SK-MEL-5 (cell line): ENCODE measurements around the gene CBY2. TPM values are rescaled to one million over a fixed set of nuclear protein-coding genes. Genes with fewer than 3 reads are reported as not detected.
"Not testable (repeated sequence)": the region's sequence is repeated elsewhere in the genome, so short reads cannot be mapped to it uniquely, and the experiment has no call there.

Experiments
- DNase-seq: peaks from one replicate; pipeline ENCODE4 v3.0.0-alpha.2; 2016; ENCODE audit warnings: low read depth, low spot score
- in situ Hi-C: cut with HindIII; loops from 2 replicates; pipeline ENCODE4 v1.10.0; 2016; ENCODE audit warnings: low sequenced_read_pairs, high pct_unique_total_duplicates, low pct_unique_long_range_greater_than_20kb
- polyA plus RNA-seq, 2 experiments: library from polyadenylated mRNA; depleted of rRNA; stranded (reverse); fragments of >200 nt; gene quantifications; 2 replicates each; pipeline ENCODE4 v1.2.3, GENCODE V29; 2015
- total RNA-seq: library from RNA; depleted of rRNA; stranded (reverse); fragments of >200 nt; shearing (Covaris generic); gene quantifications from 2 replicates; pipeline ENCODE4 v1.2.3, GENCODE V29; 2014; rRNA removed

CBY2 gene, protein sequence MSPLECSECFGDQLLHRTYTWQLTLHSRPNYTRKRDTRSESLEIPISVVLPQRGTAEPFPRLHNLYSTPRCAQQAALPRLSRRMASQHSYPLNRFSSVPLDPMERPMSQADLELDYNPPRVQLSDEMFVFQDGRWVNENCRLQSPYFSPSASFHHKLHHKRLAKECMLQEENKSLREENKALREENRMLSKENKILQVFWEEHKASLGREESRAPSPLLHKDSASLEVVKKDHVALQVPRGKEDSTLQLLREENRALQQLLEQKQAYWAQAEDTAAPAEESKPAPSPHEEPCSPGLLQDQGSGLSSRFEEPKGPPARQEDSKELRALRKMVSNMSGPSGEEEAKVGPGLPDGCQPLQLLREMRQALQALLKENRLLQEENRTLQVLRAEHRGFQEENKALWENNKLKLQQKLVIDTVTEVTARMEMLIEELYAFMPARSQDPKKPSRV
- total RNA-seq, result not detected in 2 replicates
- polyA plus RNA-seq (2015; cell fraction: cytosol; rRNA removed), result not detected in 2 replicates
- not detected in 2 replicates for polyA plus RNA-seq (2015; cell fraction: nucleus; rRNA removed)

DNA sequence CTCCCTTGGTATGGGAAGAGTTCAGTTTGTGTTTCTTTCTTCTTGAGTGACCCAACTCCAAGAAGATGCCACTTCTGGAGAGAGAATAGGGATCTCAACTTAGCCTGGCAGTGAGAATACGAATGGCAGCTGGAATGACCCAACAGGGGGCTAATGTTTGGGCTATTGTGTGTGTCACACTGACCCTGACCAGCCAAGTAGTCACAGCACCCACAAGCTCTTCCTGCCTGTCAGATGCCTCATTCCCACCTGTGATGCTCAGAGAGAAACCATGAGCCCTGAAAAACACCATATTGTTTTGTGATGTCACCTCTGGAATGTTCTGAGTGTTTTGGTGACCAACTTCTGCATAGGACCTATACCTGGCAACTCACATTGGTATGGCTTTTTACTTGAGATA, at the start of gene CBY2:
Gene CBY2 (plus strand): TSS at position 233 of the 400 bp plus-strand sequence. CDS start 71 bp downstream, at position 304.
- in situ Hi-C loops, result no loop called here
- no peak for DNase-seq

DNA sequence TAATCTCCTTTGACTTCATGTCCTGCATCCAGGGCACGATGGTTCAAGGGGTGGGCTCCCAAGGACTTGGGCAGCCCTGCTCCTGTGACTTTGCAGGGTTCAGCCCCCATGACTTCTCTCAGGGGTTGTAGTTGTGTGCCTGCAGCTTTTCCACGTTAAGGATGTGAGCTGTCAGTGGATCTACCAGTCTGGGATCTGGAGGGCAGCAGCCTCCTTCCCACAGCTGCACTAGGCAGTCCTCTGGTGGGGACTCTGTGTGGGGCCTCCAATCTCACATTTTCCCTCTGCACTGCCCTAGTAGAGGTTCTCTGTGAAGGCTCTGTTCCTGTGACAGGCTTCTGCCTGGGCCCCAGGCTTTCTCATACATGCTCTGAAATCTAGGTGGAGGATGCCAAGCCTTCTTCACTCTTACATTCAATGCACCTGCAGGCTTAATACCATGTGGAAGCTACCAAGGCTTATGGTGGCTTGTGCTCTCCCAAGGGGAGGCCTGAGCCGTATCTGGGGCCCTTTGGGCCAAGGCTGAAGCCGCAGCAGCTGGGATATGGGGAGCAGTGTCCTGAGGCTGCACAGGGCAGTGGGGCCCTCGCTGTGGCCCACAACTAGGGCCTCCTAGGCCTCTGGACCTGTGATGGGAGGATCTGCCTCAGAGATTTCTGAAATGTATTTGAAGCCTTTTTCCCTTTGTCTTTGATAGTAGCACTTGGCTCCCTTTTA, 47.3 kb upstream of the CBY2 start:
- DNase-seq, result no peak
- in situ Hi-C loops, result no loop called here

GRCh38 chr13:45658586-45659235, 43.4 kb upstream of the CBY2 start:
- peak; percentile 15 for DNase-seq
- in situ Hi-C loops, result no loop called here

DNA sequence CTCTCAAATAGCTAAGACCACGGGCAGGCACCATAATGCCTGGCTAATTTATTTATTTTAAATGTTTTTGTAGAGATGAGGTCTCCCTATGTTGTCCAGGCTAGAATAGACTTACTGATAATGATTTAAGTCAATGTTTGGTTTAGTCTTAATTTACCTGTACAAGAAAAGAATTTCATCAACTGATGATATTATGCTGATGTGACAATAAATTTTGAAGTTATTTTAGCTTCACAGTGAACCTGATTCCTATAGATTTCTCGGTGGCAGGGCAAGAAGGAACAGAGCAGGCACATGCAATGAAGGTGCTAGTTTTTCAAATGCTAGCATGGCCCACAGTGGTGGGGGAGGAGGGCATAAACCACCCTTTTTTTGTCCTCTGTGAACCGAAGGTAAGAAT, 42.6 kb upstream of the CBY2 start:
- in situ Hi-C loops, result no loop called here
- no peak for DNase-seq

GRCh38 chr13:45660458-45660857, 41.7 kb upstream of the CBY2 start:
- DNase-seq, in situ Hi-C loops: not testable (repeated sequence)

- in situ Hi-C loops, result no loop called here
These were observed 40.0 kb upstream of the CBY2 start for GRCh38 chr13:45662162-45662561.

DNA sequence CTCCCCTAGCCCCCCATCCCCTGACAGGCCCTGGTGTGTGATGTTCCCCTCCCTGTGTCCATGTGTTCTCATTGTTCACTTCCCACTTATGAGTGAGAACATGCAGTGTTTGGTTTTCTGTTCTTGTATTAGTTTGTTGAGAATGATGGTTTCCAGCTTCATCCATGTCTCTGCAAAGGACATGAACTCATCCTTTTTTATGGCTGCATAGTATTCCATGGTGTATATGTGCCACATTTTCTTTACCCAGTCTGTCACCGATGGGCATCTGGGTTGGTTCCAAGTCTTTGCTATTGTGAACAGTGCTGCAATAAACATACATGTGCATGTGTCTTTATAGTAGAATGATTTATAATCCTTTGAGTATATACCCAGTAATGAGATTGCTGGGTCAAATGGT, 39.2 kb upstream of the CBY2 start:
- in situ Hi-C loops, result not testable (repeated sequence)

More at GRCh38 chr13:45662162-45662561, 40.0 kb upstream of the CBY2 start:
- no peak for DNase-seq

DNA sequence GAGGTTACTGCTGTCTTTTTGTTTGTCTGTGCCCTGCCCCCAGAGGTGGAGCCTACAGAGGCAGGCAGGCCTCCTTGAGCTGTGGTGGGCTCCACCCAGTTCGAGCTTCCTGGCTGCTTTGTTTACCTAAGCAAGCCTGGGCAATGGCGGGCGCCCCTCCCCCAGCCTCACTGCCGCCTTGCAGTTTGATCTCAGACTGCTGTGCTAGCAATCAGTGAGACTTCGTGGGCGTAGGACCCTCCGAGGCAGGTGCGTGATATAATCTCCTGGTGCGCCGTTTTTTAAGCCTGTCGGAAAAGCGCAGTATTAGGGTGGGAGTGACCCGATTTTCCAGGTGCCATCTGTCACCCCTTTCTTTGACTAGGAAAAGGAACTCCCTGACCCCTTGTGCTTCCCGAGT, 32.5 kb upstream of the CBY2 start:
- DNase-seq, in situ Hi-C loops: not testable (repeated sequence)

More for the DNA sequence above, 39.2 kb upstream of the CBY2 start:
- DNase-seq, result not testable (repeated sequence)

- DNase-seq, result no peak
- in situ Hi-C loops, result no loop called here
These were observed 31.8 kb upstream of the CBY2 start for GRCh38 chr13:45670189-45670885.

GRCh38 chr13:45674908-45675307, 27.2 kb upstream of the CBY2 start:
- in situ Hi-C loops, result no loop called here
- DNase-seq, result peak; percentile 95

GRCh38 chr13:45678282-45678681, 23.8 kb upstream of the CBY2 start:
- no peak for DNase-seq
- in situ Hi-C loops, result no loop called here

DNA sequence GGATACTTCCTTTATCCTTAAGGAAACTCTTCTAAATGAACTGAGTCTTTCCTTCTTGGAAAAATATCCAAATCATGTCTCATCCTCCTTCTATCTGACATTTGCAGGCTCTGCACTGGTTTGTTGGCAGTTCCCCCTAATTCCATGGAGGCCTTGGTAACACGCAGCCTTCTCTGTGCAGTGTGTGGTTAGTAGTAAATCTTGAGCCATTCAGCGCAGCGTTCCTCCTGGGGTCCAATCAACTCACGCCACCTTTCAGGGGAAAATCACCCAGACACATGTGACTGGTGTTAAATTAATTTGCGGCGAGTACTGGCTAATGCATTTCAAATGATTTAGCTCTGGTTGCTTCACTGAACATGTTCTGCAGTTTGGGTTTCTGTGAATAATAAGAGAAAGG, 21.0 kb upstream of the CBY2 start:
- in situ Hi-C loops, result no loop called here
- DNase-seq, result no peak

- no peak for DNase-seq
- in situ Hi-C loops, result no loop called here
These were observed 19.6 kb upstream of the CBY2 start for GRCh38 chr13:45682494-45683008.

- peak; percentile 22 for DNase-seq
- in situ Hi-C loops, result no loop called here
These were observed 18.4 kb upstream of the CBY2 start for GRCh38 chr13:45683701-45684100.

- DNase-seq, result no peak
- in situ Hi-C loops, result no loop called here
These were observed 13.5 kb upstream of the CBY2 start for GRCh38 chr13:45688577-45688976.

GRCh38 chr13:45690636-45691035, 11.5 kb upstream of the CBY2 start:
- in situ Hi-C loops, result no loop called here
- no peak for DNase-seq

- no peak for DNase-seq
- in situ Hi-C loops, result no loop called here
These were observed 10.9 kb upstream of the CBY2 start for GRCh38 chr13:45691251-45691650.
